A172 (cell line): ENCODE data around the gene HYAL1. TPM values are rescaled to one million over a fixed set of nuclear protein-coding genes. Genes with fewer than 3 reads are reported as not detected.
A peak's percentile ranks its signal among the peaks of the same experiment; 100 is the strongest.

ENCODE experiments used
- DNase-seq: peaks from one replicate; pipeline ENCODE4 v3.0.0-alpha.2; 2015; ENCODE audit warnings: low spot score
- total RNA-seq: library from RNA; depleted of rRNA; stranded (reverse); fragments of >200 nt; shearing (Covaris generic); gene quantifications from 2 replicates; pipeline ENCODE4 v1.2.3, GENCODE V29; 2014

HYAL1 gene
- total RNA-seq, 1 experiment from 2014 or later = 0.72 TPM

DNA sequence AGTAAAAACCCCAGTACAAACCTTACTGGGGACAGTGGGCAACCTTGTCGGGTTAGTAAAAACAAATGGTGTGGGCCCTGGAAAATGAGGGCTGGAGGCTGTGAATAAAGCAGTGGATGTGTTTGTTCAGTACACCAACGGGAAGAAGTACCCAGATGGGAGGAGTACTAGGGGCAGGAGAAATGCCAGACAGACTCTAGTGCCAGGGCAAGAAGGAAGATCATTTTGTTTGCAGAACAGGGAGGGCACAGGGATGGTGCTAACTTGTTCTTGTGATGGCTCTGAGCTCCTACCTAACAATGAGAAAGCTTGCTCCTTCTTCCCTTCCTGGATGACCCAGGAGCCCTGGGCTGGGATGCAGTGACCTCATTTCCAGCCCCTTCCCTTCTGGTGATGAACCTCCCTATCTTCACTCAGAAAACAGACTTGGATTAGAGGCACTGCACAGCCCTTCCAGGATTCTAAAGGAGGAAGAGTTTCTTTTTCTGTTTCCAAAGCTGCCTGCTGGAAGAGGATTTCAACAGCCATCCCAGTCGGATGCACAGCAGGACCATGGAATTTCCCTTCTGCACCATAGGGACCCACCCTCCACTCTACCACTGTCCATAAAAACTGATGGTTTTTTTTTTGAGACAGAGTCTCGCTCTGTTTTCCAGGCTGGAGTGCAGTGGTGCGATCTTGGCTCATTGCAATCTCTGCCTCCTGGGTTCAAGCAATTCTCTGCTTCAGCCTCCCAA is 31.1 kb upstream of the HYAL1 start:
- no peak for DNase-seq

DNA sequence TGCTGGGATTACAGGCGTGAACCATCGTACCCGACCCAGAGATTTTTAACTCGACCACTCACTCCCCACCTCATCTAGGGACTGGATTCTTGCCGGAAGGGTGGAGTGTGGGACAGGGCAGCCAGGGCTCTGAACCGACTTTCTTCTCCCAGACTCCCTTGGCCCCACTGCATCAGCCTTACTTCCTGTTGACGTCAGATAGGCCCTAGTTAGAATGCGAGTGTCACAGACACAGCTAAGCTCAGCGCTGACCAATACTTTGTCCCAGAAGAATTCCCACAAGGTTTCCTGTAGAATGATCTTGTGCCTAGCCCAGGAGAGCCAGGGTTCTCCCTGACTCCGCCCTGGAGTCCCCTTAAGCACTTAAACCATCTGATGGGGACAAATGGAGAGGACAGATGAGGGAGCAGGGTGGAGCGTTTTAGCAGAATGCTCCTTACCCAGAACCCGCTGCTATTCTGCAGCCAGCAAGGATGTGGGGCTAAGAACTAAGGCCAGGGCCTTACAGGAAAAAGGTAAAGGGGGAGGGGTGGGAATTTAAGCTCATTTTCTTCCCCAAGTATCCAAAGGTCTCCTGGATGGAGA is 30.5 kb upstream of the HYAL1 start:
- no peak for DNase-seq

DNA sequence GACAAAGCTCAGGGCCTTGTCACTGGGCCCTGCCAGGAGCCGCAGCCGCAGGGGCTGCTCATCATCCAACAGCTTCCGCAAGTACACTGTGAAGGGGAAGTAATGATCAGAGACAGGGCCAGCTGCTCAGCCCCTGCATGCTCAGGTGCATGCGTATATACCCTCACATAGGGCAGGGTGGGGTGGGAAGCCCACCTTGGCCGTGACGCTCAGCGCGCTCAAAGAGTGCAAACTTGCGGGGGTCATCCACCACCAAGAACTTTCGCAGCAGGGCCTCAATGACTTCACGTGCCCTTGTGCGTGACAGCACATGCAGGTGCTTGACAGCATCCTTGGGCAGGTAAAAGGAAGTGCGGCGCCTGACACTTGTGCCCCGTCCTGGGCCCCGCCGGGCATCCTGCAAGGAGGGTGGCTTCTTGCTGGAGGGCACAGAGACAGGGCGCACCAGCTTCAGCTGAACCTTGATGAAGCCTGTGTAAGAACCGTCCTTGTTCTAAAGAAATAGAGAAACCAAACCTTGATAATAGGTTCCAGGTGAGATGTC is 28.1 kb upstream of the HYAL1 start:
- no peak for DNase-seq

DNA sequence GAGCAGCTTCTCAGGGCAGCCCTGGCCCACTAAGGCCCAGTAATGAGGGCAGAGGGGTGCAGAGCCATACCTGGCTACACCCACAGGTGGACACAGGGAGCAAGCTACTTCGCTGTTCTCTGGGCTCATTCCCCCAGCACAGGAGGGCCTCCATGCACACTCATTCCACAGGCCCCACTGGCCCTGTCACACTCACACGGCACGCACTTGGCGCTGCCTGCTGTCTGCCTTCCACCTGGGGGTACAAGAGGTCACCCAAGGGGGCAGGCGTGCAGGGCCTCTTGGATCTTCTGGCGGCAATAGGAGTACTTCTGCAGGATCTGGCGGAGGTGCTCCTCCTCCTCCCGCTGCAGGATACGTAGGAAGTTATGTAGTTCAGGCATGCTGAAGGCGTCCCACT is 27.0 kb upstream of the HYAL1 start:
- DNase-seq = no peak

DNA sequence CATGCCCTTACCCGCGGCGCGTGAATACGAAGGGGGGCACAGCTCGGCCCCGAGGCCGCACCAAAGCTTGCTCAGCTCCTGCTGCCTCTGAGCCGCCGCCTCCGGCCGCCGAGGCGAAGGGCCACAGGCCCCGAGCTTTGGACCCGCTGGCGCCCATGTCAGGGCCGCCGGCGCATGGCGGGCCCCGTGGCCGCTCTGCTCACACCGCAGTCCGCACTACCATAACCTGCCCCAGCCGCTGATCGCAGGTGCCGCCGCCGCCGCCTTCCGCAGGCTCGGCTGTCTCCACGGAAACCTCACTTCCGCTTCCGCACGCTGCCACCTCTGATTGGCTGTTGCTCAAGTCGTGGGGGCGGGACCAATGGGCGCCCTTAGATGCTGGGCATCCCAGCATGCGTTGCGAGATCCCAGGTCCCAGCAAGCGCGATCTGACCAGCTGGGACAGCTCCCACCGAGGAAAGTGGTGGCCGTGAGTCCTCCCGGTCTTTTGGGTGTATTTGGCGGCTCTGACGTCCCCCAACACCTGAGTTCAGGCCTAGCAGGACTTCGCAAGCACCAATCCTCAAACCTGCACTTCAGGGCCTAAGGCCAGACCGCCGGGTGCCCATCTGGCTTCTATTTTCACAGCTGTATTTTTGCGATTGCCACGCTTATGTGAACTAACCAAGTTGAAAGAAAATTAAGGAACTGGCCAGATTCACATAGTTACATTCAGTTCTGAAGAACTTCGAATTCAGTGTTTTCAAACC is 24.7 kb upstream of the HYAL1 start, which contains the start of gene TUSC2:
Gene TUSC2 (minus strand): TSS at position 281 of the 749 bp plus-strand sequence. CDS start 124 bp downstream, at position 157.
- DNase-seq = peak; percentile 91

DNA sequence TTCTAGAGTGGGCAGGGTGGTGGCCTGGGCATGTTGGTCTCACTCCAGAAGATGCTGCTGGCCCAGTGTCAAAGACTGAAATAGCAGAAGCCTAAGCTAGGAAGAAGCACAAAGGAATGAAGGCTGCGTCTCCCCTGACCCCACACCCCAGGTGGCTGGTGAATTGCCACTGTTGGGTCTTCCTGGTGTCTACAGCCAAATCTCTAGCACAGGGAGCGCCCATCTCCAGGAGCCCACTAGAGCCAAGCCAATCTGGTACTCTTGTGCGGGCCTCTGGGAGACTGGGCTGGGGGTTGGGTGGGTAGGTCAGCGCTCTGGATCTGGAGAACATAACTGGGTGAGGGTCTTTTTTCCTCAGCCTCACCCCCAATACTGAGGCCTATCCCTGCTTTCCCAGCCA is 23.8 kb upstream of the HYAL1 start:
- DNase-seq = no peak

DNA sequence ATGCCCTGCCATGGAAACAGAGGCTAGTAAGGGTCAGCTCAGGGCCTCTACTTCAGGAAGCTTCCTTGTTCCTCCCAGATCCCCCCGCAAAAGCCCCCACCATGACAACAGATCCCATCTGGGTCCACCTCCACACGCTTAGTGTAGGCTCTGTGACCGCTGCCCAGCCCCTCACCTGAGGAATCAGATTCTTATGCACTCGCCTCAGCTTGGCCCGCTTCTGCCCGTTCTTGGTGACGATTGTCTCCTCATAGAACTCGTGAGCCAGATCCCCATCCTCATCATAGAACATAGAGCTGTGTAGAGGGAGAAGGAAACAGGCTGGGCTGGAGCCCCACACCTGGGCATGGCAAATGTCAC is 22.8 kb upstream of the HYAL1 start:
- no peak for DNase-seq

DNA sequence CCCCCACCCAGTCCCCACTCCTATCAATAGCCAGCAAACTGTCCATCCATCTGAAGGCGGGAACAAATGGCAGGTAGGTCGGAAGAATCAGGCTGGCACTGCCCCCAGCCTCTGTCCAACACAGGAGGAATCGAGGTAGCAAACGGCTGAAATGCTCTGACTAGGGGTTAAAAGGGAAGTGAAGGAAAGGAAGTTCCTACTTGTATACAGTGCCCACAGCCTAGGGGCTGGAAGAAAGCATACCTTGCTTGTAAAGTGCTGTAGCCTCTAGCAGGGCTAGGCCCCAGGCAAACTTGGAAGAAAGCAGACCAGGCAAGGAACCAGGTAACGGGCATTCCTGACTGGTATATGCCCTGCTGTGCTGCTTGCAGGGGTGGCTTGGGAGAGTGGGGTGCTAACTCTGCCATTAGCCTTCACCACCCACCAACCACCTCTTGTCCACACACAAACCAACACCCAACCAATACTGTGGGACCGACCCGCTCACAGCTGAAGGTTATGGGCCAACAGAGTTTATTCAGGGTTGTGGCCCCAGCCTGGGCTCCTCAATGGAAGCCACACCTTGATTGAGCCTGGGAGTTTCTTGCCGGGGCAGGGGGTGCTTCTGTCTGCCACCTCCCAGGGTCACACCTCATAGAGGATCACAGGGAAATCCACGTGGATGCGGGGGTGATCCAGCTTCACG is 22.3 kb upstream of the HYAL1 start:
- no peak for DNase-seq

DNA sequence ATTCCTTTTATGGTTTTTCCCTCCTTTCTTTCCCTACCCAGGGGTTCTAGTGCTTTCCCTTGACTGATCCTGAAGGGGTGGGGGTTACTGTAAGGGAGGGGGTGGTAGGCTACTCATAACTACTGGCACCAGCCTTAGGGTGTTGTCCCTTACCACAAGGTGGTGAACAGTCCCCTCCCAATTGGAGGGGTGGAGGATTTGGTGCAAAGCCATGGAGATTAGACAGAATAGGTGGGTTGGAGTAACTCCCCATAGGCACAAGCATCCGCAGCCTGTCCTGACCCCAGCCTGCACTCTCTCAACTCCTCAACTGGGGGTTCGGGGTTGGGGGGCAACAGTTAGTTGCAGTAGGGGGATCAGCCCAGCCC is 21.7 kb upstream of the HYAL1 start:
- no peak for DNase-seq

DNA sequence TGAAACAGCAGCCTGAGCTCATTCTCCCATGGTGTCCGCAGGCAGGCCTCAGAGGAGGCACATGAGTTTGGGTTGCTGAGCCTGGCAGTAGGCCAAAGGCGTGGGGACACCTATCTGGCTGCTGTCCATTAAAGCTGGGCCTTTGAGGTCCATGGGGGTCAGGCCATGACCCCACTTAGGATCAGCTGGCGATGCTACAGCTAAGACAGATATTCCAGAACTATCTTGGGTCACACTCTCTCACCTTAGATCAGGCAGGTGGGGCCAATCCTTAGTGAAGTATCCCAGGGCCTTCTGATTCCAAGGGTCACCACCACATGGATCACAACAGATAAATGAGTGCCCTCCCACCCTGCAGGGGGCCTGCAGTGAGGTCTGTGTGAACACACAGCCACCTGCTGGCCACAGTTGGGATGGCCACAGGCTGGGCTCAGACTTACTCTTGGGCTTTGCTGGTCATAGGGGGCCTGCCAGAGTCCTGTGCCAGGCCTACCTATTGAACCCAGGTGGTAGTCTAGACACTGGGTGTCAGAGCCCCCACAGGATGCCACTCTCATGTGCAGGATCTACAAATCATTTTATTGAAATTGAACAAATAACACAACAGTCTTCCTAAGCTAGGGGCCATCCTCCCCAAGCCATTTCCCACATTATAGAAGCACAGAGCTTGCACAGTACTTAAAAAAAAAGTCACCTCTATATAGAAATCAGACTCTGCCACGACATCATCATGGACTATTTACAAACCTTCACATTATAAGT is 21.2 kb upstream of the HYAL1 start:
- DNase-seq = peak; percentile 63

DNA sequence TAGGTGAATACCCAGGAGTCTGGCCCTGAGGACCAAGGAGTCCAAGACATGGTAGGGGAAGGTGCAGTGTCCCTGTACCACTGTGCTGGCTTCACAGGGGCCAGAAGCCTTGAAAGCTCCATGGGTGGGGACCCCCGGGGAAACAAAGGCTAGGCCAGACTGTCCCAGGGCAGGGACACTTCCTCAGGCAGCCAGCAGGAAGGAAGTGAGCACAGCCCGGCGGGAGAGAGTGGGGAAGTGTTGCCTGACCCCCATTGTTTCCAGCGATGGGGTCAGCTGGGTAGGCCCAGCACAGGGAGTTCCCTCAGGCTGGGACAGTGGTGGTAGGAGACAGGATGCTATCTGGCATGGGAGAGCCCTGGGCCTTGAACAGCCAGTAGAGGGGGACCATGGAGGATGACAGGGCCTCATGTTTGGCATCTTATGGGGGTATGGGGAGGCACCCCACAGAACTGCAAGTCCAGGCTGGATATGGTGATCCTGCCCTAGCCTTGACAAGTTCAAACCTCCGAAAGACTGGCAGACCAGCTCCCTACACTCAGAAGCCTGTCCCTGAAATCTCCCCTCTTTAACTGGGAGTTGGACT is 20.3 kb upstream of the HYAL1 start:
- DNase-seq = no peak

DNA sequence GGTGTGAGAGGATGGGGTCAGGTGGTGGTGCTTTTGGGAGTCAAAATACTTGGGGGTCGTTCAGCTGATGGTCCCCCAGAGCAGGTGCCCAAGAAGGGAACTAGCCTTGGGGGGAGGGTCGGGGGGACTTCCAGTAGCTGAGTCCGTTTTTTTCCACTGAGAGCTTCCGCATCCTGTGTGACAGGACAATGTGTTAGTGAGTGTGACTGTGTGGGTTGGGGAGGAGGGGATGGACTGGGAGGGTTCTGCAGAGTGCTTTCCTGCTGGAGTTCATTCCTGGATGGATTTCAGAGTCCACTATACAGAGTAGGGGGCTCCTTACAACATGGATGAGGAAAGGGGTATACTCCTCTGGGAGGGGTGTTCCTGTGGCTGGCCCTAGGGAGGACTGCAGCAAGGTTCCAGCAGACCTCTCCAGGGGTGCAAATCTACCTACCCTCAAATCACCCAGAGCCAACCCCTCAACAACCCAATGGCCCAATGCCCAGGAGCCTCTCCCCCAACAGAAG is 19.8 kb upstream of the HYAL1 start:
- no peak for DNase-seq

DNA sequence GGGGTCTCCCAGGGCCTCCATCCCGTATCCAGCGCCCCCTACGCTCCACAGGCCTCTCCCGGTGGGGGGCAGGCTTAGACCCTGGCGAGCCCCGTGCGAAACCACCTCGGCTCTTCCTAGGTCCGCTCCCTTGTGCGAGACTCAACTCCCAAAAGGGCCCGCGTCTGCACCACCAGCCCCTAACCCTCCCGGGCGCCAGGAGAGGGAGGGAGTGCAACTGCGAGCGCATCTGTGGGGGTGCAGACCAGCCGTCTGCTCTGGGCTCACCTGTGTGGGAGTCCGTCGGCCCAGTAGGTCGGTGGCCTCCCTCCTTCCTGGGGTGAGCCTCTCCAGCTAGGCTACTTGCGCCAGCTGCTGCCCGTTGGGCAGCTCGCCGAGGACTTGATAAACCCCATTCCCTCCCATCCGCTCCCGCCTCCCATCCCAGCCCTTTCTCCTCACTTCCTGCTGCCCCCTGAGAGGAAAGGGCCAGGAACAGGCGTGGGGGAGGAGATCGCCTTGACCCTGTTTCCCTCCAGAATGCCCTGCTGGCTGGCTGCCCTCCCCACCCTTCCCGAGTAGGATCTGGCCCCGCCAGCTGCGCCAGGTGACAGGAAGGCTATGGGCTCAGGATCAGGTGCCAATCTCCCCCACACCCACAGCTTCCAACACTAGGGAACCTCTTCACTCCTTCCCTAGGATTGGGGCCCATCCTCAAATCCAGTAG is 19.2 kb upstream of the HYAL1 start, which contains the start of gene HYAL2:
Gene HYAL2 (minus strand): TSS at position 360 of the 706 bp plus-strand sequence. CDS start 2,256 bp downstream, outside the sequence.
- DNase-seq = no peak

DNA sequence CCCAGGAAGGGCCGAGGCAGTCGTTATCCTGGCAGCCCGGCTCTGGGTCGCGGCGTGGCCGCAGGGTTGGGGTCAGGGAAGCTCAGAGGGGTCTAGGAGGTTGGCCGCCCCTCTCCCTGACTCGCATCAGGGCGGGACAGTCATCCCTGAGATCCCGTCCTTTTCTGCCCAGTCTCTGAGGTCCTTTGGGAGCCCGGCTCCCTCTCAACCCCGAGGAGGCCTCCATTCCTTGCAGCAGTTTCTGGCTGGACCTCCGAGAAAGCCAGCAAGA is 18.7 kb upstream of the HYAL1 start:
- no peak for DNase-seq

DNA sequence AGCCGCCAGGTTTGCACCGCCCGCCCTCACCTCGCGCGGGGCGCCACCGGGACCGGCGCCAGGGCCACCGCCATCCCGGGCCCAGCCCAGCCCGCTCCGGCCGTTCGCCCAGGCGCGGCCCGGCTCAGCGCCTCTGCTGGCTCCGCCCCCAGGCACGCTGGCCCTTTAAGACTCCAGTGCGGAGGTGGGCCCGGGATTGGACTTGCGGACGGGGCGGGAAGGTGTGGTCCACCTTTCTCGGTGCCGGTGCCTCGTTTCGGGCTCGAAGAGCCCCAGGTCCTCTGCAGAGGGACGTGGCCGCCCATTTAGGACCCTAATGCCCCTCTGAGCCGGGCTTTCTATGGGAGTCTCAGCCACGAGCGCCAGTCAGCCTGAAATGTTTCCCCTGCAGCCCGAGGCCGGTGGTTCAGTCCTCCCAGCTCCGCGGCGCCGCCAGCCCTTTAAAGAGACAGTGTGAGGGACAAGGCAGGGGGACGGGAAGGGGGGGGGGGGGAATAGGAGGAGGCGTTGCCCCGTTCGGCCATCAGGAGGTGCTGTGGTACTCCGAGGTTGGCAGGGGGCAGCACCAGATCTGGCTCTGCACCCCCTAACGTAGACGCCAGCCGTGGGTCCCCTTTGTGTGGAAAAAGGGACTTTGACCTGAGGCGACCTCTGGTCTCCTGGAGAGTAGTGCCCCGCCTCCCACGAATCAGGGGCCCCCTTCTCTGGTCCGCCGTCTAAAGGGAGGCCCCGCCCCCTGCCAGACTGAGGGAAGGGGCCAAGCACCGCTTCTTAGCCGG is 18.2 kb upstream of the HYAL1 start:
- DNase-seq = peak; percentile 73

DNA sequence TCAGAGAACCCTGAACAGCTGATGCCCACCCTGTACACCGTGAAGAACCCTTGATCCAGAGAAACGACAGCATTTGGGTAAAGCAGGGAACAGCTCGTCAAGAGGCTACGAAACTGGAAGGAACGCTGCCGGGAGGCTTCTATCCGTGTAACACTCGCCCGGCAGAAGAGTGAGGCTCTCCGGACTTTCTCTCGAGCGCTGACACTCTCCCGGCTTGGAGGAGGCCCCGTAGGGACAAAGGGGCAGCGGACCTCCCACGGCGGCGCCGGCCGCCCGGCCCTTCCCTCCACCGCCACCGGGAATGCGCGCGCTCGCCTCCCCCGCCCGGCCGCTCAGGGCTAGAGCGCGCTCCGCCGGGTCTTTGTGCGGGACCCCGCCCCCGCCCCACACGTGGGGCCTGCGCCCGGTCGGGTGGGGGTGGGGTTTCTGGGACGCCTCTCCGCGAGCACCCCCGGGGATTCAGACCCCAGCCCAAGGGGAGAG is 17.5 kb upstream of the HYAL1 start:
- peak; percentile 40 for DNase-seq

DNA sequence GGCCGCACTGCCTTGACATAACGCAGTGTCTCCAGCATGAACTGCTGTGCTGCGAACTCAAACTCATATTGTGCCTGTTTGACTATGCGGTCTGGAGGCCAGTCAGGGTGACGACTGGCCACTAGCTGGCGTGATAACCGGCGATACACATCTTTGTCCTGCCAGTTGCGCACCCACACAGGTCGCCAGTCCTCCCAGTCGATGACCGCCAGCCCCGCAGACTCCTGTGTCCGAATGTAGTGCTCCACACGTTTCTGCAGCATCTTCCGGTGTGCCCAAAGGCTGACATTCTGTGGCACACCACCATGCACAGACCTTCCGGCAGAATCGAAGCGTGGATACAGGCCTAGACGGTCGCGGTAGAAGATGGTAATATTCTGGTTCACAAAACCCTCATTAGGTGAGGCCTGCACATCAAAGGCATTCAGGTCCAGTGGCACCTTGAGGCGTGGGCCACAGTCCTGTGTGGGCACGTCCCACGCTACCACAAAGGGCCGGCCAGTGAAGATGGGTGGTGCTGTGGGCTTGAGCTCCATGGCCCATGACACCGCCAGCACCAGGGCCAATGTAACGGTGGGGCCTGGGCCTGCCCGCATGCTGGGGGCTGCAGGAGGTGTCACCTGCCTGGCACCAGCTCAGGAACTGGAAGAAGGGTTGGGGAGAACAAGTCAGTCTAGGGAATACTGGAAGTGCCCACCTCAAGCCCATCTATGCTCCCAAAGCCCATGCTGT is 16.7 kb upstream of the HYAL1 start:
- DNase-seq = no peak

DNA sequence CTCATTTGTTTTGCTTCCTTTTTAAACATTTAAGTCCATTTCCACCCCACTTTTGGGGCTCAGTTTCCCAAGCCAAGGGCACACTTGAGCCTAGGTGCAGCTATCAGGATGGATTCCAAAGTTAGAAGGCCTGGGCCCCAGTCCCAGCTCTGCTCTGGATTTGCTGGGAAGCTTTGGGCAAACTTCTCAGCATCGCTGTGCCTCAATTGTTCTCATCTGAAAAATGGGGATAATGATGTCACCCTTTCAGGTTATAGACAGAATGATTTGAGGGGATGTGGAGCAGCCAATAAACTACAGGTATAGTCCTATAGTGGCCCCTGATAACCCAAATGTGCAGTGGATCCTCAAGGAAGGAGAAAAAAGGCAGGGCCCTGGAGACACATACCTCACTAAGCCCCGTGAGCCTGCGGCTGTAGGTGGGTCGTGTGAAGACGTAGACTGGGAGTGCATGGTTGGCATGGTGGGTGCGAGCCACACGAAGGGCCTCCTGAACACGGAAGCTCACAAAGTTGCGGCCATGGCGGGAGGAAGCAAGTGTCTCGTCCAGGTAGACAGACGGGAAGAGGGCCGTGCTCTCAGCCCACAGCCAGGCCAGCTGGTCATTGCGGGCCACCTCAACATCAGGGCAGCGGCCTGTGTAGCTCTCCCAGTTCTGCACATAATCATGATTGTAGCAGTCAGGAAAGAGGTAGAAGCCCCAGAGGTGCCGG is 16.0 kb upstream of the HYAL1 start:
- DNase-seq = no peak
